ENCODE data around the gene NINJ1.

- TF ChIP-seq, protein P1, sequence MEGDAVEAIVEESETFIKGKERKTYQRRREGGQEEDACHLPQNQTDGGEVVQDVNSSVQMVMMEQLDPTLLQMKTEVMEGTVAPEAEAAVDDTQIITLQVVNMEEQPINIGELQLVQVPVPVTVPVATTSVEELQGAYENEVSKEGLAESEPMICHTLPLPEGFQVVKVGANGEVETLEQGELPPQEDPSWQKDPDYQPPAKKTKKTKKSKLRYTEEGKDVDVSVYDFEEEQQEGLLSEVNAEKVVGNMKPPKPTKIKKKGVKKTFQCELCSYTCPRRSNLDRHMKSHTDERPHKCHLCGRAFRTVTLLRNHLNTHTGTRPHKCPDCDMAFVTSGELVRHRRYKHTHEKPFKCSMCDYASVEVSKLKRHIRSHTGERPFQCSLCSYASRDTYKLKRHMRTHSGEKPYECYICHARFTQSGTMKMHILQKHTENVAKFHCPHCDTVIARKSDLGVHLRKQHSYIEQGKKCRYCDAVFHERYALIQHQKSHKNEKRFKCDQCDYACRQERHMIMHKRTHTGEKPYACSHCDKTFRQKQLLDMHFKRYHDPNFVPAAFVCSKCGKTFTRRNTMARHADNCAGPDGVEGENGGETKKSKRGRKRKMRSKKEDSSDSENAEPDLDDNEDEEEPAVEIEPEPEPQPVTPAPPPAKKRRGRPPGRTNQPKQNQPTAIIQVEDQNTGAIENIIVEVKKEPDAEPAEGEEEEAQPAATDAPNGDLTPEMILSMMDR (IDR thresholded peaks at IDR 0.05 in 4 of 5, conservative IDR thresholded peaks at IDR 0.05 in 1 of 5), result no peak
- TF ChIP-seq POLR2A (IDR thresholded peaks at IDR 0.05), result no peak
Measured at GRCh38 chr9:93094658-93095204, 39.3 kb downstream of the NINJ1 start.
